EL (cell line): Measurements from ENCODE around the gene TRAM2.

Experiments
- DNase-seq: peaks from one replicate; pipeline ENCODE4 v3.0.0-alpha.2; 2016

The TRAM2 gene

DNA sequence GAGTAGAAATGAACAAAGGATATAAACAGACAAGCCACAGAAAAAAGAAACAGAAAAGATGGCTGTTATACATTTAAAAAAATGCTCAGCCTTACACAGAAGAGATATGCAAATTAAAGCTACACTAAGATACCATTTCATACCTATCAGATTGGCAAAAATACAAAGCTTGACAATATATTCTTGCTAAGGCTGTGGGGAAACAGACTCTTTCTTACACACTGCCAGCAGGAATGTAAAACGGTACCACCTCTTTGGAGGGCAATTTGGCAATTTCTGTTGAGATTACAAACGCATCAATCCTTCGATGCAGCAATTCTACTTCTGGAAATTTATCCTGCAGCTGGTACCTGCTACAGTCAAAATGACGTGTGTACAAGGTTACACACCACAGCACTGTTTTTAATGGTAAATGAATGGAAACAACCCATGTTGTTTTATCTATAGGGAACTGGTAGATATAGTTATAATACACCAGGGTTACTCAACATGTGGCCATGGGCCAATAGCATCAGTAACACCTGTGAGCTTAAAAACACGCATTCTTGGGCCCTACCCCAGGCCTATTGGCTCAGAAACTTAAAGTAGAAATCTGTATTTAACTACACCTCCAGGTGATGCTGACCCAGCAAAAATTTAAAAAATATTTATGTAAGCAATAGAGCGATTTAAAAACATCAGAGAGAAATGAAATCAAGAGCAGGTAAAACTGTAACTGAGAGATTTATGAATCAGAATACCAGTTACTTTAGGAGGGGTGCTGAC is 53.3 kb downstream of the TRAM2 start:
- no peak for DNase-seq

DNA sequence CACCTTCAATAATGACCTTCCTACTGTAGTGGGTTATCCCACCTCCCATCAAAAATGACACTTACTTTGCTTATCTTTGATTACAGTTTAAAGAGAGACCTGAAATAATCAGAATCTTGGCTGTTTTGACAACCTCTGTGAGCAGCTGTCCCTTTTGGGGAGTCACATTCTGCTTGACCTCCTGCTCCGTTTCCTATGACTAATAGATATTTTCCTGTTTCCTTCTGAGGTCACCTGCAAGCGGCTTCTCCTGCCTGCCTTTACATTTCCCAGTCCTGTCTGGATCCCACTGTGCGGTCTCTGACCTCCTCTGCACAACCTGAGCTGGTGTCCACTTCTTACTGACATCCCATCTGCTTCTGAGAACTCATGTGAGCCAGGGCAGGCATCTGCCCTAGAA is 54.2 kb downstream of the TRAM2 start:
- peak; percentile 44 for DNase-seq

DNA sequence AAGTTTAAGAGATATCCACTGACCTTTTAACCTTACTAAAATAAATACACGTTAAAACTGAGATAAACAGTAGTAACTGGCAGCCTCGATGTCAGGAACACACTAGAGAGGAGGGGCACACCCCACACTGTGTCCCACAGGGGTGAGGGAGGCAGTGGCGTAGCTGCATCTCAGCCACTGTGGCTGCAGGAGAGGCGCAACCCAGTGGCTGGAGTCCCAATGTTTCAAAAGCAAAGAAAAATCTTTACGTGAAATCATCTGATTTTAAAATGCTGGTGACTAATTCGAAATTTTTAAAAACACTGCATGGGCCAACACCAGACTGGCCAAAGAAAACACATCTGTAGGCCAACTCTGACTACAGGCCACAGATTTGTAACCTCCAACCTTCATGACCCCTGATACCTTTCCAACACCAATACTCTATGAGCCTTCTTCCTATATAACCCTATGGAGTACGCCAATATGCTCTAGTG is 54.7 kb downstream of the TRAM2 start:
- peak; percentile 73 for DNase-seq

DNA sequence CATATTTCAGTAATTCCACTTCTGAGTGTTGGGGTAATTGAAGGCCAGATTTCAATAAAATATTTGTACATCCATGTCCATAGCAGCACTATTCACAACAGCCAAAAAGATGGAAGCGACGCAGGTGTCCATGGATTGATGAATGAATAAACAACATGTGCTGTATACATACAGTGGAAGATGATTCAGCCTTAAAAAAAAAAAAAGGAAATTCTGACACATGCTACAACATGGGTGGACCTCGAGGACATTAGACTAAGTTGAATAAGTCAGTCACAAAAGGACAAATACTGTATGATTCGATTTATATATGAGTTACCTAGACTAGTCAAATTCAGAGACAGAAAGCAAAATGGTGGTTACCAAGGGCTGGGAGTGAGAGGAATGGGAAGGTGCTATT is 57.2 kb downstream of the TRAM2 start:
- no peak for DNase-seq

DNA sequence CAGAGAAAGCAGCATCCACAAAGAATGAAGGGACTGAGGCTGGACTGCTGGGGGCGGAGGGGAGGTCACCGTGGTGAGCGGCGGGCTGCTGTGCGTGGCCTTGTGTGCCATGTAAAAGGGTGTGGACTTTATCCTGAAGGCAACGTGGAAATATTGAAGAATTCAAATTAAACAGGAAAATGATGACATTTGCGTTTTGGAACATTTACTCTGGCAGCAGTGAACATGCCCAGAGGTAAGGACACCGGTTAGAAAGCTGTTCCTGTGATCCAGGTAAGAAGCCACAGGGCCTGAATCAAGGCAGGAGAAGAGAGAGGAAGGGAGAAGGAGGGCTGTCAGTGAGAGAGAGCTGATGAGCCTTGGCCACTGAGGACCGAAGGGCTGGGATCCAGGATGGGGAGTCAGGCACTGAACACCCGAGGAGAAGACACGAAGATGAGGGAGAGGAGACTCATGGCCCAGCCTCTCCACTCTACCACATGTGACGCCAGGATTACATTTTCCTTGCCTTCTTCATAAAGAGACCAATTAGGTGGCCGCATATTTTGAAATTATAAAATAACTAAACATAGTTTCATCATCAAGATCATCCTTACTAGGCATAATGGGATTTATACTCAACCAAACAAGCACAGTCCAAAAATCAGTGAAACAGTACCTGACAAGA is 58.4 kb downstream of the TRAM2 start:
- DNase-seq: peak; percentile 43

DNA sequence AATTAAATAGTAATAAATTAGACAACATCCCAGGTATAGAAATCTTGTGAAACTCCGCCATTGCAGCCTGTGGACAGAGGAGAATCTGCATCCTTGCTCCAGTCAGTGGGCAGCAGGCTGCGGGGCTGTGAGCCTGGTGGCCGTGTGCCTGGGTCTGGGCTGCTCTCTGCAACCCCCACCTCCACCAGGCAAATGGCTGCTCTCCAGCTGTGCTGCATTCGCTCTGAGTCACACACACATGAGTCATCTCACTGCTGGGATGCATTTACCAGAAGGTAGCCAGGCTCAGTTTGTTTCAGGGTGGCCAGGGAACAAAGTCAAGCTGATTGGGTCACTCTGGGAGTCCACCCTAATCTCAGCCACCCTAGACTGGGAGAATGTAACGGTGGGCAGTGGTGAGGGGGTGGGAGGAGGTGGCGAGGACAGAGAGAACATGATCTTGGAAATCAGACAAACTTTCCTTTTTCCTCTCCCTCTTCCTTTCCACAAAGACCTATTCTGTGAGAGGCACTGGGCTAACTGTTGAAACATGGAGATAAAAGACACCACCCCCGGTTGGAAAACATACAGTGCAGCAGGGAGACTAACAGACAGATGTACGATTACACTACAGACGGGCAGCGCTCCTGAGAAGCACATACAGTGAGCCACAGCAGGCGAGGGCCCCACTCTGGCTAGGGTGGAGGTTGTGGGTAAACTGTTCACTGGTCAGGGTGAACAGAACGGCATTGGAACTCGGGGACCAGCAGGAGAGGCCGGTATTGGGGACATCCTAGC is 59.2 kb downstream of the TRAM2 start:
- peak; percentile 98 for DNase-seq

DNA sequence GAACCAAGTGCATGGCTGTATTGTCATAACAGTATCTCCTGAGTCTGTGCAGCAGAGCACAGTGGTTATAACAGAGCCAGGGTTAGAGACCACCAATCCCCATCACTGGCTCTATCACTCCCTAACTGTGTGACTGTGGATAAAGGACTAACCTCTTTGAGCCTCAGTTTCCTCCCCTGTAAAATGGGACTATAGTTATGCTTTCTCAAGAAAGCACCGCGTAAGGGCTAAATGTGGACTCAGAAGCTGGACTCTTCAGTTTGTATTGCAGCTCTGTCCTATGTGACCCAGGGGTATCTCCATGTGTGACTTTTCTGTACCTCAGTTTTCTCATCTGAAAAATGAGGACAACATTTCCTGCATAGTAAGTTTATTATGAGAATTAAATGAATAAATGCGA is 59.9 kb downstream of the TRAM2 start:
- no peak for DNase-seq

DNA sequence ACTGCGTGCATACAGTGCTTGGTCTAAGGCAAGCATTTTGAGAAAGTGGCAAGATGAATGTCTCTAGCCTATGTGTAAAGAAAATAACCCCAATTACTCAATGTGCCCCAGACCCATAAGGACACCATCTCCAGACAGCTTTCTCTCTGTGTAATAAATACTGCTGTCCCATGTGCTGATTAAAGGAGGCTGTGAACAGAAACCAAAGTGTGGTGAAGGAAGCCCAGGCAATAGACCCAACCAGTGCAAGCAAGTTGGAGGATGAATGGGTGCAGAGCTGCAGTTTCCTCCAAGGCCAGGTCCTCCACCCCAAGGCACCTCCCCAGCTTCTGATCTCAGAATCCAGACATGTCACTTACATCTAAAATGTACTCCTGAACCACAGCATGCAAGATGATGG is 60.6 kb downstream of the TRAM2 start:
- no peak for DNase-seq

DNA sequence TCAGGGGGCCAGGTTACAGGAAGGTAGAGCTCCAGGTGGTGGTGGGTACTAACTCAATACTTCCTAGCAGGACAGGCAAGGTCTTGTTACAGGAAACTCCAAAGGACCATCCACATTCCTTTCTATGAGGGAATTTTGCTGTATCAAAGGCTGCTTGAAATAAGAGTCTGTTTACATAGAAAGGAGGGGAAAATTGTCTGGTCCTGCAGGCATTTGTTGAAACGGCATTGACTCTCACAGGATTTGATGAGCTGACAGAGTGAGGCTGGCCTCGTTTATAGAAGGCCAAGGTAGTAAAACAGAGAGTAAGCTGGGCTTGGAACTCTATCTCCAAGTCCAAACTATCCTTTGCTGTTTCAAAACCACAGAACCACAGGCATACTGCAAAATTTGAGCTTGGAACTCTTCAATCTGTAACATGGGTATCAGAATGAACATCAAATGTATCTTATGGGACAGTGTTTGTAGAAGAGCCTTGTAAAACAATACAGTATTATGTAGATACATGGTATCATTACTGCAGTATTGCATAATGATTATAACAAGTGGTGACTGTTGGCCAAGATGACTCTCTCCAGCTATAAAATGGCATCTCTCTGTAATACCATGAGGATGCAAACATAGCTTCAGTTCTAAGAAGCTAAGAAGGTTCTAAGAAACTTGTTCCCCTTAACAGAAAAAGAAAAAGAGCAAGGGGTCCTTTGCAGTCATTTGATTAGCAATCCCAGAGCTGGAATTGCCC is 61.5 kb downstream of the TRAM2 start:
- DNase-seq: peak; percentile 53

DNA sequence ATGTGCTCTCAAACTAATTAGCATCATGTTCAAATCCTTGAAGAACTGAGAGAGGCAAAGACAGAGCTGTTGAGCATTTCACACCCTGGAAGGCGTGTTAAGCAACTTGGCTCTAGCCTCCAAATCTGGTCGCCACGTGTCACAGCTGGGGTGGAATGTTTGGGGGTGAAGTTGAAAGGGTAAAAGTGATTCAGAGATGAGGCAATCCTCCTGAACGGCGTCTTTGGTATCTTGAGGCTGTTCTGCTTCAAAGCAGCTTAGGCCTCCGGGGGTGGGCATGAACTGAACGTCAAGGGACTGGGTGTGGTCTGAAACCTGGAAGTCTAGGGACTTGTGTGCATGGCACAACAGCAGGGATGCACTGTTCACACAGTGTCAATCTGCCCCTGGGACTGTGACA is 62.3 kb downstream of the TRAM2 start:
- DNase-seq: peak; percentile 93

DNA sequence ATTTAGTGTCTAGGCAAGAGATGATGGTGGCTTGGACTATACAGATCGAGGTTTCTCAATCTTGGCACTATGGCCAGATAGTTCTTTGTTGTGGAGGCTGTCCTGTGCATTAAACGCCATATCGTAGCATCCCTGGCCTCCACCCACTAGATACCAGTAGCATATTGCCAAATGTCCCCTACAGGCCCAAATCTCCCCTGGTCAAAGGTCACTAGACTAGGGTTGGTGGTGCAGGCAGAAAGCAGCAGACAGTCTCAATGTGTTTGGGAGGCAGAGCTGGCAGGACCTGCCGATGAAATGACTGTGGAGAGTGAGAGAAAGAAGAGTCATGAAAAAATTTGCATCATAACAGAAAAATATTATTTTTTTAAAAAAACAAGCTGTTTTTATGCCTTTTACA is 63.0 kb downstream of the TRAM2 start:
- DNase-seq: no peak

DNA sequence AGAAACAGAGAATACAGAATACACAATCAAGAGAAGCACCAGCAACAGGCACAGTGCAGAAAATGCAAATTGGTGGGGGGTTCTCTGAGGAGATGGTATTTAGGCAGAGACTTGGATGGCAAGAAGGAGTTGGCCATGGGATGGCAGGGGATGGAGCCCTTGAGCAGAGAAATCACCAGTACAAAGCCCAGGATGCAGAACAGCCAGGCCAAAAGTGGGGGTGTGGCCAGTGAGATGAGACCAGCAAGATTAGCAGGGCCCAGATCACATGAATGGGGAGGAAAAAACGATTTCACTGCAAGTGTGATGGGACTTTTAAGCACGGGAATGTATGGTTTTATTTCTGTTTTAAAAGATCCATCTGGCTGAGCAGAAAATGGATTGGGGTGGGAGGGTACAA is 63.4 kb downstream of the TRAM2 start:
- DNase-seq: no peak

DNA sequence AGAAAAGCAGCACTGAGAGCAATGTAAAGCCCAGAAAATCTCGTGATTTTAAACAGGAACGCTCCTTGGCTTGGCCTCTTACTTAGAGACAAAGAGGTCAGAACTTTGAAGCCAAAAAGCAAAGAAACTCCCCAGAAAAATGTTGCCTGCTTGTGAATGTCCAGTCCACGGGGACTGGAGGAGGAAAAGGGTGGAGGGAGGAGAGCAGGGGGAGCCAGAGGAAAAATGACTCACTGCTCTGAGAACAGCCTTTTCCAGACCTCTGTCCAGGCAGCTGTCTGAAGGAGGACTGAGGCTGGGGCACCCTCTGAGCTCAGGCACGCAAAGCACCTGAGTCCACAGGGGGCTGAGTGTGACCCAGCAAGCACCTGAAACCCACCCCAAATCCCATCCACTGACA is 64.7 kb downstream of the TRAM2 start:
- peak; percentile 90 for DNase-seq

DNA sequence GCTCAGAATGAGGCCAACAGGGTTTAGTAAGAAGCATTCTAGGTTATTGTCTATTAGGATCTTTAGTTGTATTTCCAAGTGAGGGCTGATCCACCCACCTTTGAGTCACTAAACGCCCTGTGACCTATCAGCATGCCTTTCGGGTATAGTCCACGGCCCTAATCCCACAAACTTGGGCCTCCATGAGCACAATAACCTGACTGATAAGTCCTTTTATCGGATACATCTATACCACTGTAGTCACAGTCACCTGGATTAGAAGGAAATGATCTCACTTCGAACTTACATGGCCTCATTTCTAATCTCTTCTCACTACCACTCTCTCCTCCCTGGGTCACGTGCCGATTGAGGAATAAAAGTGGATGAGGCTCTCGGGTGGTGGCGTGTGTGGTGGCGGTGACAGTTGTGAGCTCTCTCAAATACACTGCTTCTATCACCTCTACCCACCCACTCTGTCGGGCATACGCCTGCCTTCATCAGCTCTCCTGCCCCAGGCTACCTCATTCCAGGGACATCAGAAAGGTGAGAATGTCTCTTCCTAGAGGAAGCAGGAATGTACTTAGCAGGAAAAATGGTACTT is 65.2 kb downstream of the TRAM2 start:
- DNase-seq: peak; percentile 78

DNA sequence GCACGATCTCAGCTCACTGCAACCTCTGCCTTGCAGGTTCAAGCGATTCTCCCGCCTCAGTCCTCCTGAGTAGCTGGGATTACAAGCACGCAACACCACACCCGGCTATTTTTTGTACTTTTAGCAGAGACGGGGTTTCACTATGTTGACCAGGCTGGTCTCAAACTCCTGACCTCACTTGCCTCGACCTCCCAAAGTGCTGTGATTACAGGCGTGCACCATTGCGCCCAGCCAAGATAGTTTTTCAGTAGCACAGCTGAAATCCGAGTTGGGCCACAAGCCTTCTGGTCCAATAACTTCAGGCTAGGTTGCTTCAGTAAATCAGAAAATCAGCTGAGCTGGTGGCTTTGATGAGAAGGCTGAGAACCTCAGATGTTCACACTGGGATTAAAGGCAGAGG is 65.7 kb downstream of the TRAM2 start:
- no peak for DNase-seq

DNA sequence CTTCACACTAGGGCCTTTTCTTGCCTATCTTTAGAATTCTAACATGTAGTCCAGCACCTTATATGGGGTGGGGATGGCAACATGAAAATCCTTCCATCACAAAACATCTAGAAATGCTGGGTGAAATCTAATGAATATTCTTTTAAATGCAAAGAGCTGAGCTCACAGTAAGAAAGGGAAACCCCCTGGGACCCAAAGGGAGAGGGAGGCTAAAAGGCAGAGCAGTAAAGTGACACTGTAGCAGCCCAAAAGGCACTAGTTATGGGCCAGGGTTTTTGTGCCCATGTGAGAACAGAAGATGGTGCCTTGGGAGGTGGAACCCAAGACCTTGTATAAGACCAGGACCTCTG is 66.7 kb downstream of the TRAM2 start:
- no peak for DNase-seq

DNA sequence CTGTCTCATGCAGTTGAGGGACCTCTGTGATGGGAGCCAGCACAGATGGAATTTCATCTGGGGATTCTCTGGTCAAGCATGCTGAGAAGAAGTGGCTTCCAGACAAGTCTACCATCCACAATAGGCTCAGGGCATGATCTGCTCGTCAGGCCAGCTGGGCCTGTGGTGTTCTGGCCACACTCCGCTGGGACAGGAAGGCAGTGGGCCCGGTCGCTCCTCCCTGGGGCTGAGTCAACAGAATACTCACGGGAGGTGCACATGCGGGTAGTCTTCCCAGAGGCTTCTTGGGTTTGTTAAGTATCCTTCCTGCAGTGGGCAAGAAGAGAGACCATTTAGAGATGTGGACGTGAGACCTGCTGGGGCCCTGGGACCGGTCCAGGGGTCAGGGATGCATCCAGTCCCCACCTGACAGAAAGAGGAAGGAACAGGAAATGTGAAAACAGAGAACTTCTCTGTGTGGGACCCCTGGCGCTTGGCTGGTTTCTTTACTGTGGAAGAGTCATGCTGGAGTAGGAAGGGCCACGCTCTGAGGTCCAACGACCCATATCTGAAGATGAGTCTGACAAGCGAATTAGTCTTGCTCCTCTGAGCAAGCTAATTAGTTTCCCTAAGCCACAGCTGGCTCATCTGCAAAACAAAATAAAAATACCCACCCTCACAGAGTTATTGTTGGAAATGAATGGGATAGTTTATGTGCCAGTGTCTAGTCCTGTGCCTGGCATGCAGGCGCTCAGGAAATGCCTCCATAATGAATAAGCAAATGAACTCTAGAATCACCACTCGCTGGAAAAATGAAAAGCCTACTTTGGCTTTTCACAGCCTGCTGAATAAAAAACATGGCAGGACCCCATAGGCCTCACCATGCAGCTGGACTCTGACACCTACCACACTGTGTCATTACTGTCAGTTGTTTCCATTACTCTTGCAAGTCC is 67.3 kb downstream of the TRAM2 start:
- peak; percentile 88 for DNase-seq

DNA sequence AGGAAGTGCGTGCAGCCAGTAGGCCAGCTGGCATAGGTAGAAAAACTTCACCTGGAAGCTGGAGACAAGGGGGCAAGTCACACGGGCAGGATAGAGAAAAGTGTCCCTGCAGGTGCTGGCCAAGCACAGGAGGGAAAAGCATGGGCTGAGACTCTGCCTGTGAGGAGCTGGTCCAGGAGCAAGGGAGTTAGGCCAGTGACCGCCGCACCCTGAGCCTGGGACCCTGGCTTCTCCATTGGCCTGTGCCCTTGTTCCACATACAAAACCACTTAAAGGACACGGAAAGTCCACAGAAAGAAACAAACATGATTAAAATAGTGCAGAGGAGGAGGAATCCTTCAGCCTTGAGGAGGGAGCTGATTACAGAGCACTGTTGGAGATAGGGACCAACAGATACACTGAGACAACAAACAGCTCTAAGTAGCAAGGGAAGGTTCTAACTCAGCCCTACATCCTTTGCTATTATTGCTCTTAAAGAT is 68.6 kb downstream of the TRAM2 start:
- no peak for DNase-seq

DNA sequence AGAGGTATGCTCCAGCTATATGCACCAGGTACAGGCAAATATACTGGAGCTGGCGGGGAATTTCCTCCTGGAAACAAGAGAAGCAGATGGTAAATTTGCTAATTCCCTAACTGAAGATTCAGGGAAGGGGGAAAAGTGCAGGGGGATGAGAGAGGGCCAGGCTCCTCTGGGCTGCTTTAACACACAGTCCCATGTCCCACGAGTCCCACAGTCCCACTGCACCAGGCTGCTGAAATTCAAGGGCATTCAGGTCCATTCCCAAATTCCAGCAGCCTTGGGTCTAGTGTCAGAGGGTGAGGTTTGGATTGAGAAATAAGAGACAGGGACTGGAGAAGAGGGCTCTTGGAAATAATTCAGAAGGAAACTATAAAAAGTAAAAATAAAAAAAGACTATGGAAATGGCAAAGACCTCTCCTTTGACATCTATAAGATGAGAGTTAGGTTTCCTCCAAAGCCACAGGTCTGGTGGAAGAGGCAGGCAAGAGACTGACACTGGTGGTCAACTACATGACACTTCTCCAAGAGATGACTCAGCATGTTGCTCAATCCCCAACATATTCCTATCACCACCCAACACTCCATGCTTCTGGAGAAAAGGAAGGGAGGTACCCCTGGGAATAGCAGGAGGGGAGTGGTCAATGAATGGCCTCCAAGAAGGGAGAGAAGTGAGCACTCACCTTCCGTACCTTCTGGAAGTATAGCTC is 69.2 kb downstream of the TRAM2 start:
- DNase-seq: peak; percentile 88

DNA sequence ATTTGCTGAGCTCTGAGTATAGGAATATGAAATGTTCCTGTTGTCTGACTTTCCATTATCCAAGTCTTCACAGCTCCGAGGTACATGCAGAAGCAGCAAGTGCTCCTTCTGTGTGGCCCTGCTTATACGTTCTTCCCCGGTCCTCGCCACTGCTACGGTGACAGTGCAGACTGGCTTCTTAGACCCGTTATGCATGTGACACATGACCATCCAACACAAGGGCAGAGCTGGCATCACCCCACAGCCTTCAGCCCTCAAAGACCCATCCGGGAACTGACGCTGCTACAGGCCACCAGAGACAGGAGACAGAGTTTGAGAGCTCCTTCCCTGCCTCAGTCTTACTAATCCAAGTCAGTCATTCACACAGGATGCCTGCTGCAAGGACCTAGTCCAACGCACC is 70.4 kb downstream of the TRAM2 start:
- DNase-seq: no peak
